Measurements from ENCODE around the gene KRT1. TPM values are rescaled to one million over a fixed set of nuclear protein-coding genes. Genes with fewer than 3 reads are reported as not detected.

The KRT1 gene
- total RNA-seq, 1 donor from 2014 or later = not detected

DNA sequence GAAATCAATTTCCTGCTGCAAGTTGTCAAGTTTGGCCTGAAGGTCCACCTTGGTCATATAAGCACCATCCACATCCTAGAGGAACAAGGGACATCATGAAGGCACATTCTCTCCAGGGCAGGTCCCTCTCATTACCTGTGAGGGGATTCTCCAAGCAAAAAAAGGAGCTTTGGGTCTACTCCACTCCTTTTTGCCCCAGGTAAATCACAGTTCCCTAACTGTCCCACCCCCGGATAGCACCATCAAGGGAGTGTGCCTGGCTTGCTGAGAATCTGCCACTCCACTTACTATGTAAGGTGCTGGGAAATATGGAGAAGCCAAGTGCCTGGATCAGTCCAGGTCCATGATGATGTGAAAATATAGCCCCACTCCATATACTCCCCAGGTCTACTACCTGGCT lies 2.5 kb downstream of the KRT1 start:
- no peak for DNase-seq
- H3K9me3 ChIP-seq (replicated peaks) = no peaks in the 10 kb centered on the region
- H3K4me3 ChIP-seq = no peak overlapping the region
- peaks cover 76% of the 10 kb centered on the region for H3K27me3 ChIP-seq (ENCODE audit: low read depth)
- no peak for TF ChIP-seq CTCF (IDR thresholded peaks at IDR 0.05; ENCODE audit: borderline replicate concordance)
- H3K27ac ChIP-seq (replicated peaks) = no peak overlapping the region
- no peaks in the 10 kb centered on the region for H3K36me3 ChIP-seq
- intact Hi-C loops (cut with micrococcal nuclease) = no loop called here
- no peaks in the 10 kb centered on the region for H3K4me1 ChIP-seq

DNA sequence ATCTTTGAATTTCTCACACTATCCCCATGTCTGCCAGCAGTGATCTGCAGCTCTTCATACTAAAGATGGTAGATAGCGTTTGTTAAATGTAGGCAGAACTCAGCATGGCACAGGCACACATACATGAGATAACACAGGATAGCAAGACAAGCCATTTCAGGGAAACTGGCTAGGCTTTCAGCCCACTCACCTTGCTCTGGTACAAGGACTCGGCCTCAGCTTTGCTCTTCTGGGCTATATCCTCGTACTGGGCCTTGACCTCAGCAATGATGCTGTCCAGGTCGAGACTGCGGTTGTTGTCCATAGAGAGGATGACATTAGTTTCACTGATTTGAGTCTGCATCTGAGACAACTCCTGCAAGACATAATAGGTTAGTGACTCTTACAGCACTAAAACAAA lies 3.1 kb downstream of the KRT1 start:
- Histone ChIP-seq H3K4me1 (no peaks in the 10 kb centered on the region), H3K4me3 (no peak overlapping the region), H3K36me3 (no peaks in the 10 kb centered on the region), H3K27me3 (ENCODE audit: low read depth) (peaks cover 73% of the 10 kb centered on the region), H3K27ac (replicated peaks) (no peak overlapping the region), H3K9me3 (replicated peaks) (no peaks in the 10 kb centered on the region)
- no peak for TF ChIP-seq CTCF (IDR thresholded peaks at IDR 0.05; ENCODE audit: borderline replicate concordance)
- intact Hi-C loops (cut with micrococcal nuclease) = no loop called here
- no peak for DNase-seq

DNA sequence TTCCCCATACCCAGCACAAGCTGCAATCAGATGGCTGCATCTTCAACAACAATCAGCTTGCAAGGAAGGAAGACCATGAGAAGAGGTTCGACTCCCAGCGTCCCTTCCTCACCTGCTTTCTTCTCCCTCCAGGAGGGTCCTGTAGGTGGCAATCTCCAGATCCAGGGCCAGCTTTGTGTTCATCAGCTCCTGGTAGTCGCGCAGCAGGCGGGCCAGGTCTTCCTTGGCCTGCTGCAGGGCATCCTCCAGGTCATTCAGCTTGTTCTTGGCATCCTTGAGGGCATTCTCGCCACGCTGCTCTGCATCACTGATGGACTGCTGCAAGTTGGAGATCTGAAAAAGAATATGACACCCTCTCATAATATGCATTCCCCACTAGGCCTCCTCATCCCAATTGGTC lies 4.0 kb downstream of the KRT1 start:
- no peak for TF ChIP-seq CTCF (IDR thresholded peaks at IDR 0.05; ENCODE audit: borderline replicate concordance)
- no peaks in the 10 kb centered on the region for H3K36me3 ChIP-seq
- H3K4me3 ChIP-seq = no peak overlapping the region
- no peaks in the 10 kb centered on the region for H3K9me3 ChIP-seq (replicated peaks)
- intact Hi-C loops (cut with micrococcal nuclease) = no loop called here
- DNase-seq = no peak
- H3K27ac ChIP-seq (replicated peaks) = no peak overlapping the region
- H3K27me3 ChIP-seq (ENCODE audit: low read depth) = peaks cover 70% of the 10 kb centered on the region
- no peaks in the 10 kb centered on the region for H3K4me1 ChIP-seq

- Histone ChIP-seq H3K36me3 (no peaks in the 10 kb centered on the region), H3K4me1 (no peaks in the 10 kb centered on the region), H3K27me3 (ENCODE audit: low read depth) (peaks cover 67% of the 10 kb centered on the region), H3K9me3 (replicated peaks) (no peaks in the 10 kb centered on the region), H3K4me3 (no peak overlapping the region), H3K27ac (replicated peaks) (no peak overlapping the region)
- no peak for DNase-seq
- intact Hi-C loops (cut with micrococcal nuclease) = no loop called here
- TF ChIP-seq CTCF (IDR thresholded peaks at IDR 0.05; ENCODE audit: borderline replicate concordance) = no peak
Measured at GRCh38 chr12:52675301-52675701, 4.9 kb downstream of the KRT1 start.

GRCh38 chr12:52674433-52674775 lies 5.8 kb downstream of the KRT1 start:
- DNase-seq = no peak
- intact Hi-C loops (cut with micrococcal nuclease) = no loop called here
- H3K27me3 ChIP-seq (ENCODE audit: low read depth) = peaks cover 66% of the 10 kb centered on the region
- no peak overlapping the region for H3K27ac ChIP-seq (replicated peaks)
- H3K9me3 ChIP-seq (replicated peaks) = no peaks in the 10 kb centered on the region
- no peaks in the 10 kb centered on the region for H3K4me1 ChIP-seq
- no peaks in the 10 kb centered on the region for H3K36me3 ChIP-seq
- no peak overlapping the region for H3K4me3 ChIP-seq
- no peak for TF ChIP-seq CTCF (IDR thresholded peaks at IDR 0.05; ENCODE audit: borderline replicate concordance)

All from left ventricle myocardium inferior (tissue), 1 donor.